ENCODE data around the gene CWC27. TPM values are rescaled to one million over a fixed set of nuclear protein-coding genes. Genes with fewer than 3 reads are reported as not detected.
"Not testable (repeated sequence)": the region's sequence is repeated elsewhere in the genome, so short reads cannot be mapped to it uniquely, and the experiment has no call there.

CWC27 gene
- total and polyA plus RNA-seq, 7 donors: 16.0 to 31.2 (median 19.3) TPM

GRCh38 chr5:64822320-64822719 lies 53.6 kb downstream of the CWC27 start:
- H3K27me3 ChIP-seq (ENCODE audit: insufficient read depth in 3 of 3, low read length in 2 of 3): no peaks in the 10 kb centered on the region
- intact Hi-C loops (cut with DNase I): no loop called here
- no peaks in the 10 kb centered on the region for H3K36me3 ChIP-seq (ENCODE audit: insufficient read depth in 1 of 2, low read depth in 1 of 2)
- DNase-seq: no peak
- no peak overlapping the region for H3K27ac ChIP-seq
- ATAC-seq: no peak
- H3K9me3 ChIP-seq: no peaks in the 10 kb centered on the region
- H3K4me3 ChIP-seq: no peak overlapping the region
- no peaks in the 10 kb centered on the region for H3K4me1 ChIP-seq
- no peak for TF ChIP-seq CTCF (IDR thresholded peaks at IDR 0.05)

- Histone ChIP-seq H3K9me3 (no peaks in the 10 kb centered on the region), H3K4me1 (no peaks in the 10 kb centered on the region), H3K27me3 (ENCODE audit: insufficient read depth in 3 of 3, low read length in 2 of 3) (no peaks in the 10 kb centered on the region), H3K36me3 (ENCODE audit: insufficient read depth in 1 of 2, low read depth in 1 of 2) (no peaks in the 10 kb centered on the region), H3K4me3 (no peak overlapping the region), H3K27ac (no peak overlapping the region)
- no peak for ATAC-seq
- no peak for DNase-seq
- TF ChIP-seq CTCF (IDR thresholded peaks at IDR 0.05): no peak
- 77 to 97% (median 84%) methylated on average over 1 of the region's 1 CpG for WGBS, 3 donors
- intact Hi-C loops (cut with DNase I): no loop called here
Observed at GRCh38 chr5:64826541-64826940, 57.8 kb downstream of the CWC27 start.

GRCh38 chr5:64827703-64828102 lies 59.0 kb downstream of the CWC27 start:
- intact Hi-C loops (cut with DNase I): no loop called here
- no peak for ATAC-seq
- H3K36me3 ChIP-seq (ENCODE audit: insufficient read depth in 1 of 2, low read depth in 1 of 2): no peaks in the 10 kb centered on the region
- no peak overlapping the region for H3K4me3 ChIP-seq
- WGBS, 3 donors: 80 to 92% (median 83%) methylated on average over 4 of the region's 4 CpGs
- TF ChIP-seq CTCF (IDR thresholded peaks at IDR 0.05): no peak
- DNase-seq: no peak
- no peaks in the 10 kb centered on the region for H3K27me3 ChIP-seq (ENCODE audit: insufficient read depth in 3 of 3, low read length in 2 of 3)
- no peaks in the 10 kb centered on the region for H3K4me1 ChIP-seq
- no peaks in the 10 kb centered on the region for H3K9me3 ChIP-seq
- H3K27ac ChIP-seq: no peak overlapping the region

- H3K27me3 ChIP-seq (ENCODE audit: insufficient read depth in 3 of 3, low read length in 2 of 3); H3K27ac ChIP-seq; intact Hi-C loops (cut with DNase I); H3K9me3 ChIP-seq; H3K4me3 ChIP-seq; DNase-seq; ATAC-seq; H3K36me3 ChIP-seq (ENCODE audit: insufficient read depth in 1 of 2, low read depth in 1 of 2): not testable (repeated sequence)
- peaks cover 17% of the 10 kb centered on the region for H3K4me1 ChIP-seq
Observed at GRCh38 chr5:64830650-64831049, 61.9 kb downstream of the CWC27 start.

GRCh38 chr5:64831996-64832395 lies 63.3 kb downstream of the CWC27 start:
- H3K9me3 ChIP-seq: no peaks in the 10 kb centered on the region
- intact Hi-C loops (cut with DNase I): no loop called here
- no peaks in the 10 kb centered on the region for H3K36me3 ChIP-seq (ENCODE audit: insufficient read depth in 1 of 2, low read depth in 1 of 2)
- no peak for TF ChIP-seq CTCF (IDR thresholded peaks at IDR 0.05)
- no peak overlapping the region for H3K4me3 ChIP-seq
- ATAC-seq (no peak), DNase-seq (no peak)
- WGBS, 3 donors: 96 to 100% (median 99%) methylated on average over 1 of the region's 1 CpG
- H3K27me3 ChIP-seq (ENCODE audit: insufficient read depth in 3 of 3, low read length in 2 of 3): no peaks in the 10 kb centered on the region
- H3K4me1 ChIP-seq: peaks cover 27% of the 10 kb centered on the region
- no peak overlapping the region for H3K27ac ChIP-seq

Data from psoas muscle (tissue), 8 donors.